H9 (cell line): ENCODE data around the gene CPXM2. TPM values are rescaled to one million over a fixed set of nuclear protein-coding genes. Genes with fewer than 3 reads are reported as not detected.

Experiments
- DNase-seq: peaks from one replicate; pipeline ENCODE4 v3.0.0-alpha.2; 2017
- H2AFZ ChIP-seq: one replicate; pipeline ENCODE4 v1.6.1; 2013; ENCODE audit warnings: mild to moderate bottlenecking, low read length, control low read depth, moderate library complexity
- H2AK5ac ChIP-seq: 2 replicates; pipeline ENCODE4 v1.6.1; 2013; ENCODE audit warnings: low read length, control low read depth, mixed read lengths; ENCODE audit not compliant: insufficient read length
- H2BK120ac ChIP-seq: one replicate; pipeline ENCODE4 v1.6.1; 2013; ENCODE audit warnings: low read depth, mild to moderate bottlenecking, low read length, control low read depth, inconsistent platforms; ENCODE audit not compliant: poor library complexity, severe bottlenecking
- H2BK12ac ChIP-seq: 2 replicates; pipeline ENCODE4 v1.6.1; 2013; ENCODE audit warnings: low read length, control low read depth, mixed read lengths, low read depth; ENCODE audit not compliant: insufficient read length
- H2BK15ac ChIP-seq: 2 replicates; pipeline ENCODE4 v1.6.1; 2013; ENCODE audit warnings: low read depth, low read length, control low read depth
- H2BK20ac ChIP-seq: one replicate; pipeline ENCODE4 v1.6.1; 2013; ENCODE audit warnings: low read depth, mild to moderate bottlenecking, low read length, control low read depth, inconsistent platforms; ENCODE audit not compliant: poor library complexity, severe bottlenecking
- H2BK5ac ChIP-seq: 2 replicates; pipeline ENCODE4 v1.6.1; 2013; ENCODE audit warnings: low read length, control low read depth, mixed read lengths; ENCODE audit not compliant: insufficient read length
- H3K14ac ChIP-seq: 2 replicates; pipeline ENCODE4 v1.6.1; 2013; ENCODE audit warnings: low read length, control low read depth; ENCODE audit not compliant: insufficient read depth
- H3K18ac ChIP-seq: 2 replicates; pipeline ENCODE4 v1.6.1; 2013; ENCODE audit warnings: low read depth, mild to moderate bottlenecking, mixed read lengths, low read length, control low read depth; ENCODE audit not compliant: insufficient read length
- H3K23ac ChIP-seq: 2 replicates; pipeline ENCODE4 v1.6.1; 2013; ENCODE audit warnings: low read length, control low read depth, mixed read lengths, low read depth; ENCODE audit not compliant: insufficient read length
- H3K23me2 ChIP-seq: 2 replicates; pipeline ENCODE4 v1.6.1; 2013; ENCODE audit warnings: low read depth, mild to moderate bottlenecking, mixed read lengths, low read length, control low read depth; ENCODE audit not compliant: insufficient read length, poor library complexity, severe bottlenecking
- H3K27ac ChIP-seq: 2 replicates; pipeline ENCODE4 v1.5.1; 2013; ENCODE audit warnings: low read length, control low read depth, mixed read lengths, low read depth; ENCODE audit not compliant: insufficient read length
- H3K27me3 ChIP-seq: 2 replicates; pipeline ENCODE4 v1.6.1; 2013; ENCODE audit warnings: low read length, control low read depth, inconsistent platforms; ENCODE audit not compliant: insufficient read depth
- H3K4ac ChIP-seq: 2 replicates; pipeline ENCODE4 v1.6.1; 2013; ENCODE audit warnings: low read depth, mild to moderate bottlenecking, control low read depth, inconsistent platforms, low read length, moderate library complexity
- H3K4me1 ChIP-seq: 2 replicates; pipeline ENCODE4 v1.6.1; 2013; ENCODE audit warnings: low read length, control low read depth, inconsistent platforms; ENCODE audit not compliant: insufficient read depth
- H3K4me2 ChIP-seq: 2 replicates; pipeline ENCODE4 v1.6.1; 2013; ENCODE audit warnings: low read length, control low read depth, mixed read lengths; ENCODE audit not compliant: insufficient read length, insufficient read depth
- H3K56ac ChIP-seq: 2 replicates; pipeline ENCODE4 v1.6.1; 2013; ENCODE audit warnings: low read depth, mild to moderate bottlenecking, mixed read lengths, low read length, control low read depth; ENCODE audit not compliant: insufficient read length
- H3K79me1 ChIP-seq: 2 replicates; pipeline ENCODE4 v1.6.1; 2013; ENCODE audit warnings: low read depth, mild to moderate bottlenecking, moderate library complexity, low read length, control low read depth, inconsistent platforms; ENCODE audit not compliant: insufficient read depth, poor library complexity, severe bottlenecking
- H3K79me2 ChIP-seq: 2 replicates; pipeline ENCODE4 v1.6.1; 2013; ENCODE audit warnings: low read length, control low read depth, inconsistent platforms; ENCODE audit not compliant: insufficient read depth
- H3K9ac ChIP-seq: 2 replicates; pipeline ENCODE4 v1.6.1; 2013; ENCODE audit warnings: low read length, control low read depth, mixed read lengths; ENCODE audit not compliant: insufficient read length; ENCODE audit errors: extremely low read depth
- H3K9me3 ChIP-seq: one replicate; pipeline ENCODE4 v1.6.1; 2013; ENCODE audit warnings: low read depth, low read length, inconsistent platforms; ENCODE audit not compliant: control insufficient read depth
- H3T11ph ChIP-seq: one replicate; pipeline ENCODE4 v1.6.1; 2013; ENCODE audit warnings: mild to moderate bottlenecking, low read length, control low read depth, inconsistent platforms
- H4K20me1 ChIP-seq: one replicate; pipeline ENCODE4 v1.6.1; 2013; ENCODE audit not compliant: control insufficient read depth, insufficient read length, insufficient read depth
- H4K5ac ChIP-seq: 2 replicates; pipeline ENCODE4 v1.6.1; 2013; ENCODE audit warnings: low read depth, mild to moderate bottlenecking, mixed read lengths, low read length, control low read depth; ENCODE audit not compliant: insufficient read length
- H4K8ac ChIP-seq: replicated peaks from 2 replicates; pipeline ENCODE4 v1.6.1; 2013; ENCODE audit warnings: low read length, control low read depth, mixed read lengths, low read depth; ENCODE audit not compliant: insufficient read length
- H4K91ac ChIP-seq: 2 replicates; pipeline ENCODE4 v1.6.1; 2013; ENCODE audit warnings: low read depth, mild to moderate bottlenecking, moderate library complexity, mixed read lengths, low read length, control low read depth; ENCODE audit not compliant: insufficient read length
- H3K27ac Mint-ChIP-seq, 3 experiments: 2 replicates in 2 of 3; 3 replicates in 1 of 3; pipeline ENCODE4 v1.8.0; 2020 to 2021; ENCODE audit warnings: mixed read lengths in 3 of 3, mild to moderate bottlenecking in 1 of 3, moderate library complexity in 1 of 3
- H3K27me3 Mint-ChIP-seq: 2 replicates; pipeline ENCODE4 v1.8.0; 2021; ENCODE audit warnings: low read depth, mild to moderate bottlenecking, moderate library complexity, mixed read lengths
- H3K36me3 Mint-ChIP-seq, 3 experiments: 2 replicates in 2 of 3; 3 replicates in 1 of 3; pipeline ENCODE4 v1.8.0; 2020 to 2021; ENCODE audit warnings: low read depth in 3 of 3, mixed read lengths in 3 of 3; ENCODE audit not compliant: insufficient read depth in 1 of 3
- H3K4me1 Mint-ChIP-seq, 2 experiments: 2 replicates each; pipeline ENCODE4 v1.8.0; 2020; ENCODE audit warnings: mixed read lengths in 2 of 2
- H3K4me3 Mint-ChIP-seq, 2 experiments: 2 replicates in 1 of 2; 3 replicates in 1 of 2; pipeline ENCODE4 v1.8.0; 2020 to 2021; ENCODE audit warnings: mild to moderate bottlenecking in 2 of 2, mixed read lengths in 2 of 2, moderate library complexity in 1 of 2
- H3K9me3 Mint-ChIP-seq, 2 experiments: 2 replicates in 1 of 2; 3 replicates in 1 of 2; pipeline ENCODE4 v1.8.0; 2020; ENCODE audit warnings: mild to moderate bottlenecking in 2 of 2, mixed read lengths in 2 of 2, moderate library complexity in 1 of 2
- WGBS: extraction: QIAGEN DNeasy Blood & Tissue Kit; methylation state at CpG from one replicate; pipeline ENCODE4 v1.1.7; 2013; ENCODE audit warnings: missing lambda C conversion rate, low lambda C conversion rate, mixed read lengths; ENCODE audit not compliant: insufficient read length; ENCODE audit errors: extremely low coverage; 5-methylcytosine and 5-hydroxymethylcytosine counted together
- total RNA-seq: library from RNA; stranded (reverse); gene quantifications from 2 replicates; pipeline ENCODE4 v1.2.1, GENCODE V29; 2021
- TF ChIP-seq, protein P1 (sequence below): fragments of 200-600 bp; sonication (generic); conservative IDR thresholded peaks from 3 replicates; pipeline ENCODE4 v1.8.0; 2021; ENCODE audit warnings: antibody characterized with exemption, mild to moderate bottlenecking

The CPXM2 gene
- total RNA-seq, 1 experiment from 2014 or later = 1.7 TPM

DNA sequence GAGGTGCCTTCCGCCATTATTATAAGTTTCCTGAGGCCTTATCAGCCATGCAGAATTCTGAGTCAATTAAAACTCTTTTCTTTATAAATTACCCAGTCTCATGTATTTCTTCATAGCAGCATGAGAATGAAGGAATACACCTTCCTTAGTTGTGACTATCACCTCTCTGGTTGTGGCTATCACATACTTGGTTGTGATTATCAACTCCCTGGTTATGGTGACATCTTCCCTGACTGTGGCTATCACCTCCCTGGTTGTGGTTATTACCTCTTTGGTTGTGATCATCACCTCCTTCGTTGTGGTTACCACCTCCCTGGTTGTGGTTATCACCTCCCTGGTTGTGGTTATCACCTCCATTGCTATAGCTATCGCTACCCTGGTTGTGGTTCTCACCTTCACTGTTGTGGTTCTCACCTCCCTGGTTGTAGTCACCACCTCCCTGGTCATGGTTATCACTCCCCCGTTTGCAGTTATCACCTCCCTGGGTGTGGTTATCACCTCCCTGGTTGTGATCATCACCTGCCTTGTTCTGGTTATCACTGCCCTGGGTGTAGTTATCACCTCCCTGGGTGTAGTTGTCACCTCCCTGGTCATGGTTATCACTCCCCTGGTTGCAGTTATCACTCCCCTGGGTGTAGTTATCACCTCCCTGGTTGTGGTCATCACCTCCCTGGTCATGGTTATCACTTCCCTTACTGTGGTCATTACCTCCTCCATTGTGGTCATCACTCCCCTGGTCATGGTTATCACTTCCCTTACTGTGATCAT is 119.5 kb downstream of the CPXM2 start:
- no peak overlapping the region for H3K4ac ChIP-seq
- peaks cover 5% of the 10 kb centered on the region; the same call in 1 of the 2 replicates for H3K27me3 Mint-ChIP-seq
- H2BK20ac ChIP-seq = no peak overlapping the region
- H3K14ac ChIP-seq = no peak overlapping the region
- H4K20me1 ChIP-seq = no peaks in the 10 kb centered on the region
- no peaks in the 10 kb centered on the region for H3K36me3 Mint-ChIP-seq
- H2BK5ac ChIP-seq = no peak overlapping the region
- H3K18ac ChIP-seq = no peak overlapping the region
- H3K9ac ChIP-seq = no peak overlapping the region
- no peak overlapping the region for H3K27ac Mint-ChIP-seq
- no peak overlapping the region for H2BK120ac ChIP-seq
- no peak overlapping the region for H3K27ac ChIP-seq
- no peak overlapping the region for H3K23ac ChIP-seq
- no peaks in the 10 kb centered on the region for H3K79me2 ChIP-seq
- H2AK5ac ChIP-seq = no peak overlapping the region
- H3K23me2 ChIP-seq = no peaks in the 10 kb centered on the region
- H3K4me2 ChIP-seq = no peak overlapping the region
- no peak overlapping the region; a peak in 1 of 5 replicates for H3K4me3 Mint-ChIP-seq
- H4K5ac ChIP-seq = no peak overlapping the region
- H3K4me1 ChIP-seq = no peaks in the 10 kb centered on the region
- H3K9me3 Mint-ChIP-seq = no peaks in the 10 kb centered on the region; a peak in 1 of 5 replicates
- H3K56ac ChIP-seq = no peak overlapping the region
- no peak overlapping the region for H2AFZ ChIP-seq
- no peak overlapping the region for H2BK12ac ChIP-seq
- no peaks in the 10 kb centered on the region for H3K27me3 ChIP-seq
- WGBS = no CpG with 5 or more reads among the region's 4 CpGs
- no peak overlapping the region for H4K8ac ChIP-seq
- H4K91ac ChIP-seq = no peak overlapping the region
- no peak for DNase-seq
- H2BK15ac ChIP-seq = no peak overlapping the region
- H3K4me1 Mint-ChIP-seq = peaks cover 0 to 8% of the 10 kb centered on the region in 2 experiments; a peak in 2 of 4 replicates
- H3K9me3 ChIP-seq = no peaks in the 10 kb centered on the region
- H3T11ph ChIP-seq = no peak overlapping the region
- no peaks in the 10 kb centered on the region for H3K79me1 ChIP-seq
- TF ChIP-seq, protein P1, sequence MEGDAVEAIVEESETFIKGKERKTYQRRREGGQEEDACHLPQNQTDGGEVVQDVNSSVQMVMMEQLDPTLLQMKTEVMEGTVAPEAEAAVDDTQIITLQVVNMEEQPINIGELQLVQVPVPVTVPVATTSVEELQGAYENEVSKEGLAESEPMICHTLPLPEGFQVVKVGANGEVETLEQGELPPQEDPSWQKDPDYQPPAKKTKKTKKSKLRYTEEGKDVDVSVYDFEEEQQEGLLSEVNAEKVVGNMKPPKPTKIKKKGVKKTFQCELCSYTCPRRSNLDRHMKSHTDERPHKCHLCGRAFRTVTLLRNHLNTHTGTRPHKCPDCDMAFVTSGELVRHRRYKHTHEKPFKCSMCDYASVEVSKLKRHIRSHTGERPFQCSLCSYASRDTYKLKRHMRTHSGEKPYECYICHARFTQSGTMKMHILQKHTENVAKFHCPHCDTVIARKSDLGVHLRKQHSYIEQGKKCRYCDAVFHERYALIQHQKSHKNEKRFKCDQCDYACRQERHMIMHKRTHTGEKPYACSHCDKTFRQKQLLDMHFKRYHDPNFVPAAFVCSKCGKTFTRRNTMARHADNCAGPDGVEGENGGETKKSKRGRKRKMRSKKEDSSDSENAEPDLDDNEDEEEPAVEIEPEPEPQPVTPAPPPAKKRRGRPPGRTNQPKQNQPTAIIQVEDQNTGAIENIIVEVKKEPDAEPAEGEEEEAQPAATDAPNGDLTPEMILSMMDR = no peak
